Measurements from ENCODE around the gene LCE3A. TPM values are rescaled to one million over a fixed set of nuclear protein-coding genes. Genes with fewer than 3 reads are reported as not detected.

Gene LCE3A
- total and polyA plus RNA-seq, 2 of the 4 experiments (the other 2 are of a cell fraction) = not detected

Small RNAs within 50 kb of the gene (microRNA-seq; reads per million reads assigned to microRNA genes)
- not detected for gene LCE3A (ENCODE audit: insufficient read depth, insufficient read length)
- not detected for gene LCE3B (ENCODE audit: insufficient read depth, insufficient read length)

Small RNAs within 50 kb of the gene (small RNA-seq; reads per million reads assigned to genes)
- 0 reads per million in 5 experiments for gene LCE3A
- 0 reads per million in 5 experiments for gene LCE3B

Other genes starting within 250 kb of the LCE3A start
- not detected in 2 replicates for gene CRNN, start 208.8 kb downstream of the LCE3A start, total RNA-seq (2012; rRNA removed)
- gene CRNN, start 208.8 kb downstream of the LCE3A start, polyA plus RNA-seq (2012; rRNA removed) = not detected in 2 replicates
- gene LCE5A, start 112.3 kb downstream of the LCE3A start, total RNA-seq (2012; rRNA removed) = not detected in 2 replicates
- gene LCE5A, start 112.3 kb downstream of the LCE3A start, polyA plus RNA-seq (2012; rRNA removed) = not detected in 2 replicates
- not detected in 2 replicates for gene CRCT1, start 108.6 kb downstream of the LCE3A start, total RNA-seq (2012; rRNA removed)
- gene CRCT1, start 108.6 kb downstream of the LCE3A start, polyA plus RNA-seq (2012; rRNA removed) = not detected in 2 replicates
- not detected in 2 replicates for gene LCE3E, start 56.3 kb downstream of the LCE3A start, total RNA-seq (2012; rRNA removed)
- not detected in 2 replicates for gene LCE3E, start 56.3 kb downstream of the LCE3A start, polyA plus RNA-seq (2012; rRNA removed)
- not detected in 2 replicates for gene LCE3D, start 42.6 kb downstream of the LCE3A start, total RNA-seq (2012; rRNA removed)
- gene LCE3D, start 42.6 kb downstream of the LCE3A start, polyA plus RNA-seq (2012; rRNA removed) = not detected in 2 replicates
- gene LCE3C, start 22.9 kb downstream of the LCE3A start, total RNA-seq (2012; rRNA removed) = not detected in 2 replicates
- gene LCE3C, start 22.9 kb downstream of the LCE3A start, polyA plus RNA-seq (2012; rRNA removed) = not detected in 2 replicates
- gene LCE3B, start 9.3 kb downstream of the LCE3A start, total RNA-seq (2012; rRNA removed) = not detected in 2 replicates
- not detected in 2 replicates for gene LCE3B, start 9.3 kb downstream of the LCE3A start, polyA plus RNA-seq (2012; rRNA removed)
- gene LCE2D, start 40.3 kb upstream of the LCE3A start, total RNA-seq (2012; rRNA removed) = not detected in 2 replicates
- gene LCE2D, start 40.3 kb upstream of the LCE3A start, polyA plus RNA-seq (2012; rRNA removed) = not detected in 2 replicates
- not detected in 2 replicates for gene LCE2C, start 52.2 kb upstream of the LCE3A start, total RNA-seq (2012; rRNA removed)
- gene LCE2C, start 52.2 kb upstream of the LCE3A start, polyA plus RNA-seq (2012; rRNA removed) = not detected in 2 replicates
- not detected in 2 replicates for gene LCE2B, start 63.0 kb upstream of the LCE3A start, total RNA-seq (2012; rRNA removed)
- not detected in 2 replicates for gene LCE2B, start 63.0 kb upstream of the LCE3A start, polyA plus RNA-seq (2012; rRNA removed)
- not detected in 2 replicates for gene LCE2A, start 75.2 kb upstream of the LCE3A start, total RNA-seq (2012; rRNA removed)
- gene LCE2A, start 75.2 kb upstream of the LCE3A start, polyA plus RNA-seq (2012; rRNA removed) = 0.24 and 0.50 TPM in 2 replicates
- gene LCE4A, start 85.1 kb upstream of the LCE3A start, total RNA-seq (2012; rRNA removed) = not detected in 2 replicates
- not detected in 2 replicates for gene LCE4A, start 85.1 kb upstream of the LCE3A start, polyA plus RNA-seq (2012; rRNA removed)
- gene KPRP, start 134.9 kb upstream of the LCE3A start, total RNA-seq (2012; rRNA removed) = not detected in 2 replicates
- gene KPRP, start 134.9 kb upstream of the LCE3A start, polyA plus RNA-seq (2012; rRNA removed) = not detected in 2 replicates
- not detected in 2 replicates for gene LCE1F, start 152.0 kb upstream of the LCE3A start, total RNA-seq (2012; rRNA removed)
- not detected in 2 replicates for gene LCE1F, start 152.0 kb upstream of the LCE3A start, polyA plus RNA-seq (2012; rRNA removed)
- gene LCE1E, start 163.2 kb upstream of the LCE3A start, total RNA-seq (2012; rRNA removed) = not detected in 2 replicates
- not detected in 2 replicates for gene LCE1E, start 163.2 kb upstream of the LCE3A start, polyA plus RNA-seq (2012; rRNA removed)
- gene LCE1D, start 173.6 kb upstream of the LCE3A start, total RNA-seq (2012; rRNA removed) = not detected in 2 replicates
- gene LCE1D, start 173.6 kb upstream of the LCE3A start, polyA plus RNA-seq (2012; rRNA removed) = not detected in 2 replicates
- not detected in 2 replicates for gene LCE1C, start 183.5 kb upstream of the LCE3A start, total RNA-seq (2012; rRNA removed)
- gene LCE1C, start 183.5 kb upstream of the LCE3A start, polyA plus RNA-seq (2012; rRNA removed) = not detected in 2 replicates
- not detected in 2 replicates for gene LCE1B, start 188.9 kb upstream of the LCE3A start, total RNA-seq (2012; rRNA removed)
- gene LCE1B, start 188.9 kb upstream of the LCE3A start, polyA plus RNA-seq (2012; rRNA removed) = not detected in 2 replicates
- gene LCE1A, start 204.4 kb upstream of the LCE3A start, total RNA-seq (2012; rRNA removed) = not detected in 2 replicates
- gene LCE1A, start 204.4 kb upstream of the LCE3A start, polyA plus RNA-seq (2012; rRNA removed) = not detected in 2 replicates
- not detected in 2 replicates for gene LCE6A, start 219.8 kb upstream of the LCE3A start, total RNA-seq (2012; rRNA removed)
- not detected in 2 replicates for gene LCE6A, start 219.8 kb upstream of the LCE3A start, polyA plus RNA-seq (2012; rRNA removed)
- gene LCE7A, start 236.9 kb upstream of the LCE3A start, total RNA-seq (2012; rRNA removed) = not detected in 2 replicates
- not detected in 2 replicates for gene LCE7A, start 236.9 kb upstream of the LCE3A start, polyA plus RNA-seq (2012; rRNA removed)